ENCODE measurements around the gene OR13H1.

- TF ChIP-seq CTCF (IDR thresholded peaks at IDR 0.05) (no peak), POLR2A (IDR thresholded peaks at IDR 0.05) (no peak)
These were observed 45.1 kb downstream of the OR13H1 start for GRCh38 chrX:131588995-131589394.
